ENCODE results near the gene DPEP3. TPM values are rescaled to one million over a fixed set of nuclear protein-coding genes. Genes with fewer than 3 reads are reported as not detected.

Gene DPEP3
- polyA plus RNA-seq, 1 experiment = not detected

DNA sequence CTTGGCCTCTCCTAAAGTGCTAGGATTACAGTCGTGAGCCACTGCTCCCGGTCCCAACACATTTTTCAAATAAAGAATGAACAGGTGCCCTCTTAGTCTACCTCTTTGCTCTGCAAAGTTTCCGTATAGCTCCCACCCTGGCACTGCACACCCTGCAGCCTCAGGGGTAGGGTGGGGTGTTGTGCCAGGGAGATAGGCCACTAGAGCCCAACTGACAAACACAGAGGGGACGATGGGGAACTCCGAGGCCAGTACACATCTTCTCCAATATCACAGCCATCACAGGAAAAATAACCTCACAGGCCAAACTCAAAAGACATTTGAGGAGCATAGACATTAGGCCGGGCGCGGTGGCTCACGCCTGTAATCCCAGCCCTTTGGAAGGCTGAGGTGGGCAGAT, 9.2 kb downstream of the DPEP3 start:
- no peak for TF ChIP-seq CTCF (IDR thresholded peaks at IDR 0.05; ENCODE audit: low read depth, low read length)
- Histone ChIP-seq H3K9me3 (ENCODE audit: control insufficient read depth, insufficient read depth, low read length) (no peaks in the 10 kb centered on the region; the same call in 1 of the 2 replicates), H3K27me3 (ENCODE audit: control insufficient read depth, insufficient read depth, low read length) (peaks cover 4% of the 10 kb centered on the region), H3K4me3 (ENCODE audit: low read depth, low read length) (no peak overlapping the region), H3K27ac (ENCODE audit: low read depth, low read length) (no peak overlapping the region)
- no peak for DNase-seq (ENCODE audit: low read depth, low spot score)
- ChIA-PET POLR2A (no interaction called here), CTCF (no interaction called here)

DNA sequence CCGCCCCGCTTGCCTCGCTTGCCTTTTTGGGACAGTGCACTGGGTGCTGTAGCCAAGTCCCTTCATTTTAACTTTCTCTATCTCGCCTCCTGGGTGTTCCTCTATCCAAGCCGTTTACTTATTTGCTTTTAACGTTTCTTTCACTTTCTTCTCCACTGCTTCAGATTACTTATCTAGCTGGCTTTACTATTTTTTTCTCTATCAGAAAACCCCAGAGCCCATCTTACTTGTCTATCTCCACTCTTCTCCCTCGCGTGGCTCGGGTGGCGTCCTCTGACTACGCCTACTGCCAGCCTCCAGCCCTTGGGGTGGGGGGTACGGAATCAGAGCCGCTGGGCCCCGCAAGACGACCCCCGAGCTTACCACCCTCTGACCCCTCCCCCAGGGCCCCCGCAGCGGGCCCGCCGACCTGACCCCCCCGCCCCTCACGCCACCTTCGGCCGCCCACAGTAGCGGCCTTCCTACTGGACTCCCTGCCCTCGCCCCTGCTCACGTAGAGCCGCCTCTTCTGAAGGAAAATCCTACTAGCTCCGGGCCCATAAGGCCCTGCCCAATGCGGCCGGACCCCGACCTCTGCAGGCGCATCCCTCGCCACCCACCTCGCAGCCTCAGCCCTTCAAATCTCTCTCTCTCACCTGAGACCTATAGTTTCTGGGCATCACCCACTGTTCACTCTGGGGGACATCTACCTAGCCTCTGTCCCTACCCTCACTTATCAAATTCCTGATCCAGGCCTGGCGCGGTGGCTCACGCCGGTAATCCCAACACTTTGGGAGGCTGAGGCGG, 10.9 kb downstream of the DPEP3 start:
- H3K4me3 ChIP-seq (ENCODE audit: low read depth, low read length) = peak overlapping the region; percentile 89
- no peaks in the 10 kb centered on the region; the same call in 1 of the 2 replicates for H3K9me3 ChIP-seq (ENCODE audit: control insufficient read depth, insufficient read depth, low read length)
- H3K27me3 ChIP-seq (ENCODE audit: control insufficient read depth, insufficient read depth, low read length) = no peaks in the 10 kb centered on the region
- H3K27ac ChIP-seq (ENCODE audit: low read depth, low read length) = no peak overlapping the region
- POLR2A ChIA-PET = interaction anchor here (1.8 kb wide), 1 partner anchor 10 kb away, joined by 9 read pairs; no protein-coding TSS in a partner anchor
- CTCF ChIA-PET = interaction anchor here (0.7 kb wide), 1 partner anchor 24 kb away, joined by 3 read pairs; no protein-coding TSS in a partner anchor
- DNase-seq (ENCODE audit: low read depth, low spot score) = no peak
- TF ChIP-seq CTCF (IDR thresholded peaks at IDR 0.05; ENCODE audit: low read depth, low read length) = no peak

DNA sequence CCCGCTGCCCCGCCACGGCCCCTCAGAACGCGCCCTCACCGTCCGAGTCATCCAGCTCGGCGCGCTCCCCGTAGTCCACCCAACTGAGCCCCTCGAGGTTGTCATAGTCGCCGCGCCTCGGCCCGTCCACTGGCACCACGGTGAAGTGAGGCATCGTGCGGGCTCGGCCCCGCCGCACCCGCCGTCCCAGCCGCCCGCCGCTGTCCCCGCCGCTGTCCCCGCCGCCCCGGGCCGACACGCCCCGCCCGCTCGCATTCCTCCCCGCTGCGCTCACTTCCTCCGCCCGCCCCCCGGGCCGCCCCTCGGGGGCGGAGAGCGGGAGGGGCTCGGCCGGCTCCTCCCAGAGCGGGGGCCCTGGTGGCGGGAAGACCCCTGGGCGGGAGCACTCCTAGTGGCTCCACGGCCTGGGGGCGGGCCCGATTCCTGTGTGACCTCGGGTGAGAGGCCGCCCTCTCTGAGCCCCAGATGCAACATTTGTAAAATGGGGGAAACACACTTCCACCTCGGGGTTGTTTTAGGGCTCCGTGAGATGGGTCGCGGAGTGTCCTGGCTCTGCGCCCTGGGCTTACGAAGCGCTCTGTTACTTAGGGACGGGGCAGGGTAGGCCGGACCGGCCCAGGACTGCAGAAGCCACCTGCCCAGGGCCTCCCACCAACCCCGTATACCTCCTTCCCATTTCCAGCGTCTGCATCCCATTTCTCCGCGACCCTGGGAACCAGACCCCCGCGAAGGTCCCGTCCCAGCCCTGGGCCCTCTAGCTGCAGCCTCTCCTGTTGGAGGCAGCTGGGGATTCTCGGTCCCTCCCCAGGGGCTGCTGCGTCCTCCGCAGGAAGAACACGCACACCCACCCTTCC, 11.7 kb downstream of the DPEP3 start, which contains the start of gene SLC12A4:
SLC12A4 (minus strand) TSS at position 238 of the 854 bp plus-strand sequence; CDS start at position 154, 84 bp downstream.
- peak within 1 kb of the TSS; percentile 89 for H3K4me3 ChIP-seq (ENCODE audit: low read depth, low read length)
- H3K27ac ChIP-seq (ENCODE audit: low read depth, low read length) = peak within 1 kb of the TSS; percentile 80
- ChIA-PET CTCF (no interaction called here), POLR2A (interaction anchor here (1.8 kb wide), 1 partner anchor 9 kb away, joined by 9 read pairs; no protein-coding TSS in a partner anchor)
- DNase-seq (ENCODE audit: low read depth, low spot score) = no peak
- no peaks in the 10 kb centered on the region for H3K27me3 ChIP-seq (ENCODE audit: control insufficient read depth, insufficient read depth, low read length)
- TF ChIP-seq CTCF (IDR thresholded peaks at IDR 0.05; ENCODE audit: low read depth, low read length) = no peak
- H3K9me3 ChIP-seq (ENCODE audit: control insufficient read depth, insufficient read depth, low read length) = no peaks in the 10 kb centered on the region; the same call in 1 of the 2 replicates

GRCh38 chr16:67967958-67968399, 12.3 kb downstream of the DPEP3 start:
- H3K27ac ChIP-seq (ENCODE audit: low read depth, low read length) = peak overlapping the region; percentile 80
- no peaks in the 10 kb centered on the region; the same call in 1 of the 2 replicates for H3K9me3 ChIP-seq (ENCODE audit: control insufficient read depth, insufficient read depth, low read length)
- DNase-seq (ENCODE audit: low read depth, low spot score) = no peak
- no peak for TF ChIP-seq CTCF (IDR thresholded peaks at IDR 0.05; ENCODE audit: low read depth, low read length)
- no peaks in the 10 kb centered on the region for H3K27me3 ChIP-seq (ENCODE audit: control insufficient read depth, insufficient read depth, low read length)
- peak overlapping the region; percentile 89 for H3K4me3 ChIP-seq (ENCODE audit: low read depth, low read length)
- POLR2A ChIA-PET = interaction anchor here (1.8 kb wide), 1 partner anchor 8 kb away, joined by 9 read pairs; no protein-coding TSS in a partner anchor
- CTCF ChIA-PET = no interaction called here
